Endothelial cell of hepatic sinusoid (primary cell): ENCODE measurements around the gene PDIA6.
"Not testable (repeated sequence)": the region's sequence is repeated elsewhere in the genome, so short reads cannot be mapped to it uniquely, and the experiment has no call there.

Experiments
- in situ Hi-C: cut with HindIII; loops from 2 replicates; pipeline ENCODE4 v1.10.0; 2017; ENCODE audit warnings: low sequenced_read_pairs

PDIA6 gene

DNA sequence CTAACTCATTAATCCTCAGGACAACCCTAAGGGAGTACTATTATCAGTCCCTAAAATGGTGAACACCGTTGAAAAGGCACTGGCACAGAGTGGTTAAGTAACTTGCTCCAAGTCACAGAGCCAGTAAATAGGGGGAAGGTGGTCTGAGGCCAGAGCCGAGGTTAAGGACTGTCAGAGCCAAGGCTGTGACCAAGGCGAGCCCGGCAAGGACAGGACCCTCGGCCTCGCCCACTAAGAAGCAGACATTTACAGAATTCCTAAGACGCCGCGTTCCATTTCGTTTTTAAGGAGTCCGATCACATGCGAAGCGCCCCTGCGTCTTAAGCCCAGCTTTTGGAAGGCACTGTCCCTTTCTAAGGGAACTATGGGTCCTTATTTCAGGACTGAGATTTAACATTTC lies 1.1 kb downstream of the PDIA6 start:
- in situ Hi-C loops, result no loop called here

DNA sequence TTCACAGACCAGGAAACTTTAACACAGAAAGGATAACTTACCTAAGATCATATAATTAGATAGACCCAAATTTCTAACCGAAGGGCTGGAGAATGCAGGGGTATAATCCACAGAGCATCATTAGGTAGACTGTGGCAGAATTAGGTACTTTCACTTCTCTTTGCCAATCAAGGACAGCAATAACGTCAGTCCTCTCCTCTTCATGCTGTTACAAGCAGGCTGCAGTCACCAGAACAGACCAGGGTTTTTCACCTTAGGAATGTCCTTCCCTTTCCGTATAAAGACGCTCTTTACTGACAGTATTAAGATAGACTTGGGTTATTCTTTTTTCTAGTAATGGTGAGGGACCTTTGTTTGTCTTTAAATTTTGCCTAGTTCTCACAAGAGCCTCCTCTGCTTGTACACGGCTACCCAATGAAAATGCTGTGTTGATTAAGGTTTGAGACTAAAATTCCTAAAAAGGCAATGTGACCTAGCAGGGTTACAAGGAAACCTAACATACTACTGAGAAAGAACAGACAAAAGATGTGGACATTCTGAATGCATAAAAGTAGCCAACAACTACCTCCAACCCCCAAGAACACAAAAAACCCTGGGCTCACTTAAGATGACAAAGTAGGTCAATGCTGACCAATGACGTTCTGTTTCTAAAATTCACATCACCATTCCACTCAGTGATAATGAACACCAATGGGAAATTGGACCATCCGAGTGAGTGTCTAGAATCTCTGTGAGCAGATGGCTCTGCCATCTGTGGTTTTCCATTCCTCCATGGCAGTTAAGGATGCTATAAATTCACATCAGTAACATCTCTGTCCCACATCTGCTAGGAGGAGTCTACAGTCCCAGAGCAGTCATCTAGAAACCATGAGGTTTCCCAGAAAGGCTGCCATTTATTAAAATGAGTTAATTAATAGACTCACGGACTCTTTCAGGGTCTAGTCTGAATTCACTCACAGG lies 2.1 kb downstream of the PDIA6 start:
- in situ Hi-C loops, result no loop called here

DNA sequence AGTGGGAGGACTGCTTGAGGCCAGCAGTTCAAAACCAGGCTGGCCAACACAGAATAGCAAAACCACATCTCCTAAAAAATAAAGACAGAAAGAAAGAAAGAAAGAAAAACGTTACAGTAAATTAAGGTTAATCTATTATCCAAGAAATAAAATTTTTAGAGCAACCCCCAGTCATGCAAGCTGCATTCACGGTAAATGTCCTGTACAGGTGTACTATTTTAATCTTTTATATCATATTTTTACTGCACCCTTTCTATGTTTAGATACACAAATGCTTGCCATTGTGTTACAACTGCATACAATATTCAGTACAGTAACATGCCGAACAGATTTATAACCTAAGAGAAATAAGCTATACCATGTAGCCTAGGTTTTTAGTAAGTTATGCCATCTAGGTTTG lies 6.0 kb downstream of the PDIA6 start:
- in situ Hi-C loops, result no loop called here

DNA sequence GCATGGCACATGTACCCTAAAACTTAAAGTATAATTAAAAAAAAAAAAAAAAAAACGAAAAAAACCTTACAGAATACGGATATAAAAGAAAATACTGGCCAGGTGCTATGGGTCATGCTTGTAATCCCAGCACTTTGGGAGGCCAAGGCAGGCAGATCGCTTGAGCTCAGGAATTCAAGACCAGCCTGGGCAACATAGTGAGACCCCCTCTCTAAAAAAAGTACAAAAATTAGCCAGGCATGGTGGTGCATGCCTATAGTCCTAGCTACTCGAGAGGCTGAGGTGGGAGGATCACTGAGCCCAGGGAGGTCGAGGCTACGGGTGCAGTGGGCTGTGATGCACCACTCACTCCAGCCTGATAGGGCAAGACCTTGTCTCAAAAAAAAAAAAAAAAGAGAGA lies 6.6 kb downstream of the PDIA6 start:
- in situ Hi-C loops, result not testable (repeated sequence)

DNA sequence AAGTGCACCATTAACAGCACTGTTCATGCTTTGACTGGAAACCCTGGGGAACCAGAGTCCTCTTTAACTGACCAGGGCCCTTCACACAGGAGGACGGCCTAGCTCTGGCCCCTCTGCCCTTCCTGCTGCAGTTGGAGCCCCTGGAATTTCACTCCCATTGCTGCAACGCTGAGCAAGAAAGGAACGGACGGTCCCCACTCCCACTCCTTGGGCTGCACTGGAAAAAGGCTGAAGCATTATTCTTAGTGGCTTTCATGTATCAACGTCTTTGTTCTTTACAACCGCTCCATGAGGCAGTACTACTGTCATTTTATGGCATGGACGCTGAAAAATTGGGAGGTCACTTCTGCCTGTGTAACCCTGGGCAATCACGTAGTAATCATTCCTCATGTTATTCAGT lies 9.9 kb downstream of the PDIA6 start:
- in situ Hi-C loops, result no loop called here

DNA sequence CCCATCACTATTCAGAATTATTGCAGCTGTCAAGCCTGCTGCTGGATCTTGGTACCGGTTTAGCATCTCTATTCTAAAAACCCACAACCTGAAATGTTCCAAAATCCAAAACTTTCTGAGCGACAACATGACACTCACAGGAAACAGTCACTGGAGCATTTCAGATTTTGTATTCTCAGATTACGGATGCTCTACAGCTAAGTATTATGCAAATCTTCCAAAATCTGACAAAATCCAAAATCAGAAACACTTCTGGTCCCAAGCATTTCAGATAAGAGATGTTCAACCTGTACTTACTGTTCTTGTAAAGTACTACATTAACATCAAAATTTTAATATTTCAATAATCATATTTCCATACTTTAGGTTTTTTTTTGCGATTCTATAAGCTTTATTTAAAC lies 12.4 kb downstream of the PDIA6 start:
- in situ Hi-C loops, result no loop called here

DNA sequence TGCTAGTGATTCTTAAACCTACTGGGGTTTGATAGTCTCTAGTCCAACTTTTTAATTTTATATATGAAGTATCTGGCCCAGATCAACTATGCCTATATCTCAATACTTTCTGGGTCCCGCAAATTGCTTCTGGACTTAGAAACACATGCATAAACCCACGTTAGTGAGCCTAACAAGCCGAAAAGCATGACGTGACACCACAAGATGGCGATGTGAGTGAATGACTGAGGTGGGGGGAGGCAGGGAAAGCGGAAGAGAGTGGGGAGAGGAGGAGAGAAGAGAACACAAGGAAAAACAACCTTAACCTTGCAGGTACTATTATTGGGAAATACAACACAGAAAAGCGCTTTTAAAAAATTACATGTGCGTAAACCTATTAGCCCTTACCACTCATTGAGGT lies 13.8 kb downstream of the PDIA6 start:
- in situ Hi-C loops, result loop anchor here (5.0 kb wide), 1 partner anchor 91 kb away; no protein-coding TSS in a partner anchor

DNA sequence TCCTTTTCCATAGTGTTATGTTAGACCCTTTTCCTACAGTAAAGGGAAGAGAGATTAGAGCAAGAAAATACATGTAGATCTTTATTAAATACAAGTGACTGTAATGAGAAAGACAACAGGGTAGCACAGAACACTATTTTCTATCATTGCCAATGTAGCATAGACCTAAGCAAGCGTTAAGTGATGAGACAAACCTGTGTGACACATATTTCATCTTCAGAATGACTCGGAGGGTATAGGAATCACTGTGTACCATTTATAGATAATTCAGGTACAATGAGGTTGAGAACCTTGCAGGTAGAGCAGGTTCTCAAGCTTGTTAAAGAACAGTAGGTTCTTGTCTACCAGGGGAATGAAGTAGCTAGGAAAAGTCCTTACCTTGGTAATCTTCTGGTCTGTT lies 15.9 kb downstream of the PDIA6 start:
- in situ Hi-C loops, result loop anchor here (5.0 kb wide), 1 partner anchor 89 kb away; no protein-coding TSS in a partner anchor

DNA sequence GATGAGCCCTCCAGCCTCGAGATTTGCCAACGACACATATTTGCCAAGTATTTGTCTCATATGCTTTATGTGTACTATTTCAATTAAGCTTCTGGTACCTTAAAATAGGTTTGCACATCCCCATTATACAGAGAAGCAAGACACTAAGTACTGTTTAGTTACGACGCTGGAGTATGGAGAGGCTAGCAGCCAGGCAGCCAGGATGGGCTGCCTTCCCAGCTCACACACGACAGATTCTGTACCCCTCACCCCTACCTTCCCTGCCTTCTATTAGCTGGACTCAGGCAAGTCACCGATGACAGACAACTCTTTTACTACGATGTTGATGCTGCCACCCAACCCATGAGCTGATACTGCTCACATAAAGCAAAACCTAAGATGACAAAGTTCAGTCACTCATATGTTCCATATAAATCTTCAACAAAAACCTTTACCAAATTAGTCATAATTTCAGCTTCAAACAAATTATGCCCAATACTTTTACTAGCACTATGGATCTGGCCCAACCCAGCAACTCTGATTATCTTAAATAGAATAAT lies 17.0 kb downstream of the PDIA6 start:
- in situ Hi-C loops, result loop anchor here (5.0 kb wide), 1 partner anchor 88 kb away; no protein-coding TSS in a partner anchor

DNA sequence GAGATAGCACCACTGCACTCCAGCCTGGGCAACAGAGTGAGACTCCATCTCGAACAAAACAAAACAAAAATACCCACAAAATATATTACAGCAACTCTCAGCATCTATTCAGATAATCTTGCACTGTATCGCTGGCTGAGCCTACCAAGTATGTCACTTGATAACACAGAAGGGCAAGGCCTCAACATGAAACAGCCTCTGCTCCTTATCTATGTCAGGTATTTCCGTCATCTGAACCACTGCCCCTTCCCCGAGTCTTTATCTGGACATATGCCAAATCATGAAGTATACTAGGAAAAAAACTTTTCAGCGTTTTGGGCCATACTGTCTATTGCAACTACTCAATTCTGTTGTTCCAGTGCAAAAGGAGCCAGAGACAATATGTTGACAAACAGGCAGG lies 17.7 kb downstream of the PDIA6 start:
- in situ Hi-C loops, result loop anchor here (5.0 kb wide), 1 partner anchor 88 kb away; no protein-coding TSS in a partner anchor

DNA sequence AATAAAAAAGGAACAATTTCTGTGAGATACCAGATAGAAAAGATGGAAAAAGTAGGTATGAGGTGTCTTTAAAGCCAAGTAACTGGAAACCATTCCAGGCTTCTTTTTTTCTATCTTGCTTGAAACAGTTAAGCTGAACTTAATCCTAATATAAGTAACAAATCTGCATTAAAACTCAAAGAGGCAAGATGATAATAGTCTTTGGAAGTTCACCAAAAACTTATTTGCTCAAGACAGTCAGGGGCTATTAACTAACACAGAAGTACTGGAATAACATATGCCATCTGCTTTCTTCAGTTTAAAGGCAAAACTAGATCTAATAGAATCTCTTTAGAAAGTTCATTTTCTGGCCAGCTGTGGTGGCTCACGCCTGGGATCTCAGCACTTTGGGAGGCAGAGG lies 18.8 kb downstream of the PDIA6 start:
- in situ Hi-C loops, result no loop called here

DNA sequence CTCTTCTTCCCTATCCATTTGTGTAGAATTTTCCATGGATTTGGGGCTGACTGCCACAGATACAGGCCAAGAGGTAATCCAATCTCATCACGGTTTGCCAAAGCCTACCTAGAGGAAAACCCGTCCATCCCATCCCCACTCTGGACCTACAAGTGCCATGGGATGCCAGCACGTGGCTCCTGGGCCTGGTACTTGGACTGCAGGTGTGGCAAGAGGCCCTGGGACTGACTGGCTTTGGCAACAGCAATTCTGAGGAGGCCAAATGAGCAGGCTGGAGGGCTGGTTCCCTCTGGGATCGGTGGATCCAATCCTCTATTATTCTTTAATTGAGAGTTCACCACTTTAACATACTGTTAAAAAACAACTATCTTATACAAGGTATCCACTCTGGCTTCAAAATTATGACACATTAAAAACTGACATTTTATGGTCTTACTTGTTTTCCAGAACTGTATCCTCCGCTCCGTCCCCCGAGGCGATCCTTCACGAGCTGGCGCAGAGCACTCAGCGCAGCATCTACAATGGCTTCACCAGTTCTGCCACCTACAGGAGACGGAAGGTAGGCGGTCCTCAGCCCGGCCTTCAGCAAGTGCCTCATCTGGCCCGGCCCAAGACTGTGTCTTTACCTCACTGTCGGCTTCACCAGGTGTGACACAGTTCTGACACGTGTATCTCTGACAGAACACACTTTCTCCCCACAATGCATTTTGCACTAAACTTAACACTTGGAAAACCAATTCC lies 19.8 kb downstream of the PDIA6 start:
- in situ Hi-C loops, result no loop called here

DNA sequence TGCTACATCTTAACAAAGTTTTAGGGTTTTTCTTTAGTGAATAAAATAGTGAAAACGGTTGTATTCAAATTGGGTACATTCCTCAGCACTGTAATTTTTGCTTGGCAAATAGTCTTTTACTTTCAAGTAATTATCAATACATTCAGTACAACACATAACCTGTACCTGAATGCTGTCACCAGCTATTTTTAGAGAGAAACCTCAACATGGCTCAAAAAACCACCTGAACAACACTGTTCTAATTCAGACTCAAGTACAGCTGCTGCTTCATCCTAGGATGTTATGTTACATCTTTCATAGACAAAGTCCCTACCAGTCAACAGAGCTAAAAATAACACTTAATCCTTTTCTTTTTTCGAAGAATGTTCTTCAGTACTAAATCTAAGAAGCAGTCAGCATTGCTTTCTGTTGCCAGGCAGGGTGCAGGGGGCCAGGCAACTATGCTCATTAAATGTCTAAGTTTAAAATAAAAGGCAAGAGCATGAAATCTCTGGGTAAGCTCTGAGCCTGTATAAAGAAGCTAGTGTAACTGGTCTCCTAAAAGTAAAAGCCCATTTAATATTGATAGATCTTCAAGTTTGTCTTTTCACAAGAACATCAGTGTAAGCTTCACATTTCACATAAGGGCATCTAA lies 20.5 kb downstream of the PDIA6 start:
- in situ Hi-C loops, result no loop called here

DNA sequence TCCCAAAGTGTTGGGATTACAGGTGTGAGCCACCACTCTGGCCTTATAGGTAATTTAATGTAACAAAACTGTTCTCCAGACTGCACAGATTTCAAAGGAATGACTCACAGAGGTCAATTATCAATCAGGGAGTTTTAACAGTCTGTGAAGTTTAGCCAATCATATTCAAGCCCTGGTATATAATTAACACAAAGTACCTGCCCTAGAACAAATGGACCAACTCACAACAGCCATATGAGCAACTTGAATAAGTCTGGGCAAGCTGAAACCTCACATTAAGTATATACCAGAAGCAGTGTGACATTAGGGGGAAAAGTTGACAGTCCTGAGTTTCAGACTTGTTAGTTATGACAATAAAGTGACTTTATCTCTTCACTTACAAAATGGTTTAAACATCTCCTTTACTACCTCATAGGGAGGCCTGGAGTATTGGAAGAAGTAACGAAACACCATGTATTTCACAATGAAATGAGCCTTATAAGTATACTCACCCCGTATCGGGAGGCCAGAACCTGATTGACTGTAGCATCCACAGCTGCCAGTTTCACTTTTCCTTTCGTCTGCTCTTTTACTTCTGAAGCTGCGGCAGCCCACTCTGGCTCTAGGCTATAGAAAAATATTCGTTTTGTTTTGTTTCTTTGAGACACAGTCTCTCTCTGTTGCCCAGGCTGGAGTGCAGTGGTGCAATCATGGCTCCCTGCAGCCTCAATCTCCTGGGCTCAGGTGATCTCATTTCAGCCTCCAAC lies 22.2 kb downstream of the PDIA6 start:
- in situ Hi-C loops, result no loop called here

DNA sequence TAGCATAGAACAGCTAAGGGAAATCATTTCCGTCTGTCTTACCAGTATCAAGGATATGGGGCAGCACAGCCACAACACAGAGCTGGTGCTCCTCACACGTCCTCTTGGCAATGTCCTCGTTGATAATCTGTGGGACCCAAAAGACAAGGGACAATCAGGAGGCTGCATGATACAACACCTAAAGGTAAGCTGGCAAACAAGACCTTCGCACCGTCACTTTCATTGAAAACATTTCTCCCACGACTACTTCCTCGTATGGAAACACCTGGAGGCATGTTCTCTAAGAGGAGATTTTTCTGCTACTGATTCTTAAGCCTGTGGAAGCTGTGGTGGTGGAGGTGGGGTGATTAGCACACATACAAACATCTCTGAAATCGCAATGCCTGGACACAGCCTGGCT lies 23.7 kb downstream of the PDIA6 start:
- in situ Hi-C loops, result no loop called here

DNA sequence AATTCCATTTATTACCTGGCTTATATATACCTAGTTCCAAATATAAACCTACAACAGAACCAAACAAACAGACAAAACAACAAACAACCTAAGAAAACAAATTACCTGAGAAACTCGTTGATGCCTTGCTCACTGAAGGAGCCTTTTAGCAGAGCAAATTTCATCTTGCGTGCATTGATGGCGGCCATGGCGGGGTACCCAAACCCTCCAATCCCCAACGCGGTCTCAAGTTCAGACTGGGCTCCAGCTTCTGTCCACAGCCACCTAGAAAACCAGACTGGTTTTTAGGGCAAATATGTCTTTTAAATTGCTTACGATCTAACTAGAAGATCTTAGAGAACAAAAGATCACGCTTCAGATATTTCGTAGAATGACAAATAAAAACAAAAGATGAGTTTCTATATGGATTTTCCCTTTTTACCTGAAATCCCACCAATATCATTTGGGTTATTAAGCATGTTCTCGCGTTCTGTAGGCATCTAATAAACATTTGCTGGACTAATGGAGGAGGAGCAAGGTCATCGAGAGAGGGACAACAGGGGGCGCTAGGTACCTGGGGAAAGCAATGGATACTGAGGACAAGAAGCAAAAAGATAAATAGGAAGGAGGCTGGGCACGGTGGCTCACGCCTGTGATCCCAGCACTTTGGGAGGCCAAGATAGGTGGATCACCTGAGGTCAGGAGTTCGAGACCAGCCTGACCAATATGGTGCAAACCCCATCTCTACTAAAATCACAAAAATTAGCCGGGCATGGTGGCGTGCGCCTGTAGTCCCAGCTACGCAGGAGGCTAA lies 25.2 kb downstream of the PDIA6 start:
- in situ Hi-C loops, result no loop called here

DNA sequence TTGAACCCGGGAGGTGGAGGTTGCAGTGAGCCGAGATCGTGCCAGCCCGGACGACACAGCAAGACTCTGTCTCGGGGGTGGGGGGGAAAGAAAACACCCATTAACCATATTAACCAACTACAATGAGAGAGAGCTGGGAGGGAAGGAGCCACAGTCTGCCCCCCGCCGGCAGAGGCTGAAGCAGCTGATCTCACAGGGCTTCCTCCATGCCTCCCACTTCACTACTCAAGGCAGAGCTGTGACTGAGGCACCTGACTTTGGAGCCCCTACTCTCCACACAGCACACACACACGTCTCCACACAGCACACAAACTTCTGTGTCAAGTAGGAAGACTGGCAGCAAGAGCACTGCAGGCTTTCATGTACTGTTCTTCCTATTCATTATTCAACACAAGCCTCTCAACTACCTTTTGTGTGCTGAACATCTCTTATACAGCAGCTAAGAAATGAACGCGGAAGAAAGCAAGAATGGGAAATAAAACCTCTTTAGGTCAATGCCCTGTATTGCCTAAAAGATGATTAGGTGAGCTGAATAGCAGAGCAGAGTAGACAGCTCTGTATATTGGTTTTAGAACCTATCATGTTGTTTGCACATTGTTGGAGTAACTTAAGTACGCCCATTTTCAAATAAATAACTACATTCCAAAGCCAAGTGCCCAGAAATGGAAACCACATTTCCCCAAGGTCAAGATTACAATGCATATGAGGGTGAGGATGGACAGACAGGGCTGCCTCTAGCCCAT lies 26.2 kb downstream of the PDIA6 start:
- in situ Hi-C loops, result no loop called here

DNA sequence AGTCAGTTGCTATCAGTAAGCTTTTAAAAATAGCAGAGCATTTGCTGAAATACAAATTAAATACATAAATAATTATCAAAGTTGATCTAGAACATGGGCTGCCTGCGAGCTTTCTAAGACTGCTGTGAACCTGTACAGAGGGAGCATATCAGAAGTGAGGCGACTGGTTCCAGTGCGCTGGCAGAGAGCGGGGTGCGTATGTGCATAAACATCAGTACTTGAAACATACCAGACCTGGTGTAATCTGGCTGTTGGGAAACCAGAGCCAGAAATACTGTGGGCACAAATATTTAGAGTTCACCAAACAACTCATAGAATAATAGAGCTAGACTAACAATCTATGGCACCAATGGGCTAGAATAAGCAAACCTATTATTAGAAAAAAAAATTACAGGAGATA lies 27.3 kb downstream of the PDIA6 start:
- in situ Hi-C loops, result no loop called here

DNA sequence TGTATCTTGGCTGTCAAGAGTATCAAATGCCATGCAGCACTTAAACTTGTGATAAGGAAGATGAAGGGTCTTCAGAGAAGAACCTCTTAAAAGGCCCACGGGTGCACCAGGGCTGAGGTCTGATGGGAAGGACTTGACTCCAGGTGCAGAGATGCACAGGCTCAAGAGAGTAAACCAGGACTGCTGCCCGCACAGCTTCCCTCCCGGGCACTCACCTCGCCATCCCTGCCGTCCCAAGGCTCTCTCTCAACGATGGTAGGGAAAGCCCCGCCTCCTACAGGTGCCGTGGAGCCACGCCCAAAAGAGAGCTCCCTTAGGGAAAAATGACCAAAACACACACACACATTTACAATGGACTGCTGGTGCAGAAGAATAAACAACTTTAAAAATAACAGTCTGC lies 27.9 kb downstream of the PDIA6 start:
- in situ Hi-C loops, result no loop called here
